NCI-H2196 (cell line): Measurements from ENCODE around the gene PAX3.
A peak's percentile ranks its signal among the peaks of the same experiment; 100 is the strongest.
"Not testable (repeated sequence)": the region's sequence is repeated elsewhere in the genome, so short reads cannot be mapped to it uniquely, and the experiment has no call there.

ENCODE experiments used
- DNase-seq: peaks from one replicate; lab custom pipeline; 2025; ENCODE audit not compliant: unreplicated experiment; lab: John Stamatoyannopoulos, UW

Gene PAX3

DNA sequence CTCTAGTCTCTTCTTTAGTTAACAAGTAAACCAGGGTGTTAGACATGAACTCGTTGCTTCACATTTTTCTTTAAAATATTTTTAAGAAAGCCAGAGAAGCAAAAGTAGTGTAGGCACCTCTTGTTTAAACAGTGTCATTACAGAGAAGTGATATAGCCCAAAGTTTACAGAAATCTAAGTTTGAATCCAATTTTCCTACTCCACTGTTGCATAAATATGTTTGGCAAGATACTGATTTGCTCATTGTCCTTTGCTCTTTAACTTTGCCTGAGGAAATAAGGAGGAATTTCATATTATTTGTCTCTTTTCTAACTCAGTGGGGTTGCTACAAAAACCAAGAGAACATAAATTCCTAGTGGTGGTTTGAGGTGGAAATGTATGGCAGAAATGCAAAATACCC, 81.1 kb downstream of the PAX3 start:
- no peak for DNase-seq

GRCh38 chr2:222214885-222215284, 83.9 kb downstream of the PAX3 start:
- no peak for DNase-seq

- DNase-seq = no peak
Observed at GRCh38 chr2:222213049-222213448, 85.7 kb downstream of the PAX3 start.

- DNase-seq = no peak
Observed at GRCh38 chr2:222212571-222212970, 86.2 kb downstream of the PAX3 start.

GRCh38 chr2:222208010-222208690, 90.6 kb downstream of the PAX3 start:
- no peak for DNase-seq

- DNase-seq = no peak
Observed at GRCh38 chr2:222205136-222205535, 93.7 kb downstream of the PAX3 start.

- no peak for DNase-seq
Observed at GRCh38 chr2:222203041-222203440, 95.8 kb downstream of the PAX3 start.

GRCh38 chr2:222196159-222196558, 102.6 kb downstream of the PAX3 start:
- DNase-seq = no peak

DNA sequence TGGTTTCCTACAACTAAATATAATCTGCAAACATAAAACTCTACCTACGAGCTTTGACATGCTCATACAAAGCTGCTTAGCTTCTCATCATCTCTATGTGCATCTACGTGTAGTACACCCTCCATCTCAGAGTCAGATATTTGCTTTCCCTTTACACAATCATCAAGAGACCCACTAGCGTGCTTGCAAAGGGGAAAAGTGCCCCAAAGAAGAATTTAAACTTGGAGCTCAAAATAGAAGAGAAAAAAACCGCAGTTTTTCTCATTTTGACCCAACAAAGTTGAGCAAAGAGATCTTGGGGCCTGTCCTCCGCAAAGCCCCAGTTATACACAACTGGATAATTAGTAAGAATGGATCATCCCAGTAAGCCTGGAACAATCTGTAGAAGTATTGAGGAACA, 104.1 kb downstream of the PAX3 start:
- DNase-seq = no peak

DNA sequence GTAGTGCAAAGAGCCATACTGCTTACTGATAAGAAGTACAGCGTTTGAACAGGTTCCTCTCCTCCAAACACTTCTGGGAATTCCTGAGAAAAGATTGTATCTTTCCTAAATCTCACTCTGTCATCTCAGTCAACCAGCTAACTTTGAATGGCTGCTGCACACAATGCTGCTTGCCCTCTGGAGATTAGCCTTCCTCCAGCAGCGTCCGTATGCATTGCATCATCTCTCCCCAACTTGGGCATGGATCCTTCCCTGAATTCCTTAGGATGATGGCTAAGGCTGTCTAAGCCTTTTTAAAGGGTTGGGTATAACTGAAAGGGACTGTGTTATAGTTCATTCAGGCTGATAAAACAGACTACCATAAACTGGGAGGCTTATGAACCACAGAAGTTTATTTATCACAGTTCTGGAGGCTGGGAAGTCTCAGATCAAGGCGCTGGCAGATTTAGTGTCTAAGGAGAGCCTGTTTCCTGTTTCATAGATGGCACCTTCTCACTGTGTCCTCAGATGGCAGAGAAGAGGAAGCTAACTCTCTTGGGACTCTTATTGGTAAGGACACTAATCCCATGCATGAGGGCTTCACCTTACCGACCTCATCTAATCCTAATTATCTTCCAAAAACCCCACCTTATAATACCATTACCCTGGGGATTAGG, 105.3 kb downstream of the PAX3 start:
- no peak for DNase-seq

- no peak for DNase-seq
Observed at GRCh38 chr2:222180619-222181018, 118.2 kb downstream of the PAX3 start.

- peak; percentile 31 for DNase-seq
Observed at GRCh38 chr2:222179592-222179991, 119.2 kb downstream of the PAX3 start.

GRCh38 chr2:222178450-222178849, 120.3 kb downstream of the PAX3 start:
- DNase-seq = no peak

DNA sequence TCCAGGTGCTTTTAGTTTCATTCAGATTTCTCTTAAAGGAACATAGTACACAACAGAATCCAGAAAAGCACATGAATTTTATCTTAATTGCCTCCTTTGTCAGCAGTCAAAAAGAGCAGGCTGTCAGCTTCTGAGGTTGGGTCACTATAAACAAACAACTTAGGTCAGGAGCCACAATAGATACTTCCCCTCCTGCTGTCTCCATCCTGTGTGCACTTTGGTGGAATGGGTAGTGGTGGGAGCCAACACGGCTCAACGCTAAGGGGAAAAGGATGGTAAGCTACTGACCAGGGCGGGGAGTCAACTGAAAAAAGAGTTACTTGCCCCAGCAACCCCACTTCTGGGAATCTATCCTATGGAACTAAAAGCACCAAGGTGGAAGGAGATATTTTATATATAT, 121.9 kb downstream of the PAX3 start:
- no peak for DNase-seq

DNA sequence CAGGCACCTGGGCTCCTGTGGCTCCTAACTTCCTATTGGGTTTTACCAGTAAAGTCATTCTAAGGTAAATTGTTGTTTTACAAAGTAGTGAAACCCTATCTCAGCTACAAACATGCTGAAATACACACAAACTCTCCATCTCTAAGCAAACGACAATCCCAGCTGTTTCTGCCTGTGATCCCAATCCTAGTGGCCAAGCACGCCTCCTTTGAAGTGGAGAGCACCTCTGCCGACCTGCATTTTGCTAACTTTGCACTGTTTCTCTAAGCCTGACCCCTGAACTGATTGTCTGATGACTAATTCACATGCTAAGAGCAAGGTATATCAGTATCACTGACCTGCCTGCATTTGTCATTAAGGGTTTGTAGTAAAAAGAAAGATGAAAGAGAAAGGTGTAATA, 124.3 kb downstream of the PAX3 start:
- no peak for DNase-seq

DNA sequence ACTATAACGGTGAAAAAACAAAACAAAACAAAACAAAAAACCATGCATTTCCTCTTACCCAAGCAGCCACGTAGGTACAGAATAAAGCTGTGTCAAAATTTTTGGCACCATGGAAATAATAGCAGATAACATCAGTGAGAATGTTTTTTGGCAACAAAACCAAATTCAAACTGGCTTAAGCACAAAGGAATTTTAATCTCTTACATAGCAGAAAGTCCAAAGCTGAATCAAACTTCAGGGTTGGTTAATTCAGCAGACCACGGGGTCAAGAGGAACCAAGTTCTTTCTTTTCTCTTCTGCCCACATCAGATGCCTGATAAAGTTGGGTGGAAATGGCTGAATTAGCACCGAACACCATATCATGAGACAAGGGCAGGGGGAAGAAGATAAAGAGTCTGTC, 129.5 kb downstream of the PAX3 start:
- DNase-seq = peak; percentile 23

DNA sequence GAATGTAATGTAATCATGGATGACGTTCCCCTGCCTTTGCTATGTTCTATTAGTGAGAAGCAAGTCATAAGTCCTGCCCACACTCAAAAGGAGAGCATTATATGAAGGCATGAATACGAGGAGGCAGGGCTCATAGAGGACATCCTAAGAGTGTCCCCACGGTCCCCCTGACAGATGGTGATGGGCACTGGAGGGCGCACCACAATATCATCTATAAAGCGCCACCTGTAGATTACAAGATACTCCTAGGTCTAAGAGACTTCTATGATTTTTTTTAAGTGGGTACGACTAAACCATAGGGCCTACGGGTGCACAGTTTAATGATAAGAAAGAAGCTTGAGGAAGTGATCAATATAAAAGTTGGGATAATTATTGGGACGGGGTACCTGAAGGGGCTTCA, 131.0 kb downstream of the PAX3 start:
- DNase-seq = no peak

DNA sequence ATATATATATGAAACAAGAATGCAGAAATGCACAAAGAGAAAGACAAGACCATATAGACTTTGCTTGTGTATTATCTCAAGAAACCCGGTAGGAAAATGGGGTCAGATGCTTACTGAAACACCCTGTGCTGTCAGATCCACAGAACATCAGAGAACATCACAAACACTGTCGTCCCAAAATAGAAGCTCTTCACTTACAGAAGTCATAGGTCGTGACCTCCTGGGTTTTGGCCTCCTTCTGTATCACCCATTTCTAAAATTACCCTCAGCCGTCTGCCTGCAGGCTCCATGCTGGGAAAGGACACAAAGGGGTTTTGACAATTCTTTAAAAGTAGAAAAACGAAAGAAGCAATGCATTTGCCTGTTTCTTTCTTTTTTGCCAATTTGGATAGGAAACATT, 137.9 kb downstream of the PAX3 start:
- DNase-seq = no peak

- DNase-seq = no peak
Observed at GRCh38 chr2:222160125-222160524, 138.7 kb downstream of the PAX3 start.

- no peak for DNase-seq
Observed at GRCh38 chr2:222159221-222159620, 139.6 kb downstream of the PAX3 start.

GRCh38 chr2:222155003-222155664, 143.7 kb downstream of the PAX3 start:
- DNase-seq = not testable (repeated sequence)
